ENCODE measurements around the gene KLF9. TPM values are rescaled to one million over a fixed set of nuclear protein-coding genes. Genes with fewer than 3 reads are reported as not detected.

Gene KLF9
- total and polyA plus RNA-seq, 2 donors (not counting 3 experiments of a cell fraction or from before 2014, with no cell fraction given) = 7.3 to 17.2 TPM

DNA sequence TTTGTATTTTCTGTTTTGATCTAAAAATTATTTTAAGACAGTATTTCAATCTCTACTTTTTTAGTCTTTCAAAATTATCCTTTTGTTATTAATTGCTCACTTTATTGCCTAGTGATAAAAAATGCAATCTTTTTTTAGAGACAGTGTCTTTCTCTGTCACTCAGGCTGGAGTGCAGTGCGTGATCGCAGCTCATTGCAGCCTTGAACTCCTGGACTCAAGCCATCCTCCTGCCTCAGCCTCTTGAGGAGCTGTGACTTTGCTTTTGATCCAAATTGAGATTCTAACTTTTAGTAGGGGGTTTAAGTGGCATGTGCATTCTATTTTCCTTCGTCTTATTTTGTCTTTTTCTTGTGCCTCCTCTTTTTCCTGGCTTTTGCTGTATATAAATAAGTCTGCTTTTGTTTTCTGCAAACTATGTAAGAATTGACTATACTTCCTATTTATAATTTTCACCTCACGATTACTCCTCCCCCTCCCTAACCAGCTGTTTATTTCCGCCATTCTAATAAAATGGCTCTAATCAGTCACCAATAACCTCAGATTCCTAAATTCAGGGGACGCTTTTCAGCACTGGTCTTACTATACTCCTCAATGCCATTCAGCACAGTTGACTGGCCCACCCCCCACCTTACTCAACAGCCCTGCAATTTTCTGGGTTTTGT, 32.3 kb downstream of the KLF9 start:
- Histone ChIP-seq H3K36me3 (ENCODE audit: control insufficient read depth in 2 of 2, extremely low read depth in 1 of 2, insufficient read depth in 2 of 2, low read length in 2 of 2) (peaks cover 0 to 4% of the 10 kb centered on the region in 2 experiments), H3K9me3 (replicated peaks; ENCODE audit: control insufficient read depth, insufficient read depth, low read length) (no peaks in the 10 kb centered on the region), H3K4me2 (ENCODE audit: insufficient read depth, low read length) (no peak overlapping the region), H2AFZ (ENCODE audit: low read depth, low read length) (no peak overlapping the region), H3K4me3 (replicated peaks in 1 of 3; ENCODE audit: insufficient read depth in 1 of 3, low read depth in 1 of 3, low read length in 3 of 3) (no peak overlapping the region), H3K4me1 (ENCODE audit: control insufficient read depth, extremely low read depth, insufficient read depth, low read length) (no peaks in the 10 kb centered on the region), H3K27ac (ENCODE audit: insufficient read depth, low read depth, low read length) (no peak overlapping the region), H3K9me1 (replicated peaks; ENCODE audit: control insufficient read depth, extremely low read depth, insufficient read depth, low read length) (no peaks in the 10 kb centered on the region), H3K79me2 (ENCODE audit: control insufficient read depth, insufficient read depth, low read length) (no peaks in the 10 kb centered on the region), H4K20me1 (replicated peaks; ENCODE audit: control insufficient read depth, extremely low read depth, insufficient read depth, low read length) (no peaks in the 10 kb centered on the region), H3K9ac (replicated peaks; ENCODE audit: extremely low read depth, insufficient read depth, low read length) (no peak overlapping the region), H3K27me3 (ENCODE audit: control insufficient read depth in 2 of 2, insufficient read depth in 2 of 2, low read length in 2 of 2) (no peaks in the 10 kb centered on the region)
- no TSS peak for BruUV-seq (replicated peaks)
- CTCF ChIA-PET = interaction anchor here (0.9 kb wide), 1 partner anchor 9 kb away, joined by 3 read pairs; no protein-coding TSS in a partner anchor
- intact Hi-C loops (cut with micrococcal nuclease) = no loop called here
- DNase-seq (ENCODE audit: low read depth, low spot score) (no peak), FAIRE-seq (no peak)
- dilution Hi-C loops (cut with MboI; ENCODE audit: extremely low pct_ligation_motif_present, low sequenced_read_pairs) = no loop called here
- TF ChIP-seq JUN (IDR thresholded peaks at IDR 0.05; ENCODE audit: borderline replicate concordance, insufficient read depth, insufficient read length, low read depth) = no peak
- TF ChIP-seq POLR2A (IDR thresholded peaks at IDR 0.05; ENCODE audit: low read depth, low read length) = no peak
- no peak for TF ChIP-seq CTCF (IDR thresholded peaks at IDR 0.05; ENCODE audit: extremely low read depth in 1 of 2, insufficient read depth in 1 of 2, low read depth in 1 of 2, low read length in 2 of 2)
- TF ChIP-seq GATA2 (IDR thresholded peaks at IDR 0.05; ENCODE audit: insufficient read depth, insufficient read length, low read depth, low read length) = no peak
- TF ChIP-seq FOS (IDR thresholded peaks at IDR 0.05; ENCODE audit: borderline replicate concordance, insufficient read depth, low read length) = no peak
- TF ChIP-seq EZH2 (IDR thresholded peaks at IDR 0.05; ENCODE audit: borderline replicate concordance, low read depth, low read length, severe bottlenecking) = no peak
- no peak for TF ChIP-seq POLR2AphosphoS5 (IDR thresholded peaks at IDR 0.05; ENCODE audit: insufficient read depth, low read depth, low read length)
- TF ChIP-seq, protein P1, sequence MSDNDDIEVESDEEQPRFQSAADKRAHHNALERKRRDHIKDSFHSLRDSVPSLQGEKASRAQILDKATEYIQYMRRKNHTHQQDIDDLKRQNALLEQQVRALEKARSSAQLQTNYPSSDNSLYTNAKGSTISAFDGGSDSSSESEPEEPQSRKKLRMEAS (IDR thresholded peaks at IDR 0.05; ENCODE audit: insufficient read depth, insufficient read length) = no peak
- TF ChIP-seq MYC (IDR thresholded peaks at IDR 0.05; ENCODE audit: low read depth, low read length) = no peak
- POLR2A ChIA-PET = no interaction called here
